ENCODE data around the gene EPB41L5. TPM values are rescaled to one million over a fixed set of nuclear protein-coding genes. Genes with fewer than 3 reads are reported as not detected.

Gene EPB41L5
- total RNA-seq, 1 experiment from 2014 or later = 34.9 TPM

- TF ChIP-seq ZNF532 (CRISPR knock-in tag; IDR thresholded peaks at IDR 0.05; ENCODE audit: borderline replicate concordance) (no peak), CBFB (CRISPR knock-in tag; IDR thresholded peaks at IDR 0.05; ENCODE audit: low read depth) (no peak), CDX4 (CRISPR knock-in tag; IDR thresholded peaks at IDR 0.05; ENCODE audit: borderline replicate concordance) (no peak), ZNF138 (CRISPR knock-in tag; conservative IDR thresholded peaks at IDR 0.05) (no peak), ATF2 (CRISPR knock-in tag; IDR thresholded peaks at IDR 0.05; ENCODE audit: borderline replicate concordance, low read depth) (no peak)
Observed at GRCh38 chr2:120224256-120224655, 211.4 kb downstream of the EPB41L5 start (continued).

- POLR2A ChIA-PET = no interaction called here
- CTCF ChIA-PET = interaction anchor here (1.4 to 1.5 kb wide), 2 partner anchors 19 to 88 kb away, joined by 3 to 4 read pairs; no protein-coding TSS in a partner anchor
- ATAC-seq (no peak), DNase-seq (ENCODE audit: low spot score) (no peak)
- no peak overlapping the region for H3K4me3 Mint-ChIP-seq
- no peak overlapping the region for H3K27ac Mint-ChIP-seq
- peaks cover 11% of the 10 kb centered on the region for H3K9me3 Mint-ChIP-seq
- H3K36me3 Mint-ChIP-seq = peaks cover 22% of the 10 kb centered on the region
- H3K4me1 Mint-ChIP-seq = peaks cover 11% of the 10 kb centered on the region
- H3K27me3 Mint-ChIP-seq (ENCODE audit: low read depth) = peaks cover 56% of the 10 kb centered on the region
- TF ChIP-seq SP1 (CRISPR knock-in tag; conservative IDR thresholded peaks at IDR 0.05) (no peak), SOX15 (CRISPR knock-in tag; IDR thresholded peaks at IDR 0.05) (no peak), E2F1 (CRISPR knock-in tag; IDR thresholded peaks at IDR 0.05) (no peak), SMAD4 (CRISPR knock-in tag; IDR thresholded peaks at IDR 0.05) (no peak), ZNF263 (CRISPR knock-in tag; IDR thresholded peaks at IDR 0.05; ENCODE audit: low read depth) (no peak), HMGA2 (CRISPR knock-in tag; IDR thresholded peaks at IDR 0.05) (no peak), ERG (CRISPR knock-in tag; IDR thresholded peaks at IDR 0.05) (no peak), NFATC4 (CRISPR knock-in tag; IDR thresholded peaks at IDR 0.05) (no peak), RELA (CRISPR knock-in tag; IDR thresholded peaks at IDR 0.05; ENCODE audit: borderline replicate concordance) (no peak), IRF2 (CRISPR knock-in tag; IDR thresholded peaks at IDR 0.05; ENCODE audit: borderline replicate concordance, low read depth) (no peak), PRDM15 (CRISPR knock-in tag; IDR thresholded peaks at IDR 0.05) (no peak), PREB (CRISPR knock-in tag; IDR thresholded peaks at IDR 0.05; ENCODE audit: borderline replicate concordance) (no peak), CREB1 (CRISPR knock-in tag; IDR thresholded peaks at IDR 0.05) (no peak), CREM (CRISPR knock-in tag; IDR thresholded peaks at IDR 0.05) (no peak)
Observed at GRCh38 chr2:120224735-120225548, 212.1 kb downstream of the EPB41L5 start.
